GM23338 (cell line): ENCODE measurements around the gene MPHOSPH9. TPM values are rescaled to one million over a fixed set of nuclear protein-coding genes. Genes with fewer than 3 reads are reported as not detected.

Source experiments
- ATAC-seq: fragments of 200-7000 bp; cut with Tn5 transposase; 3 replicates; pipeline ENCODE4 v1.9.1; 2020
- DNase-seq: peaks from one replicate; pipeline ENCODE4 v3.0.0-alpha.2; 2015; ENCODE audit warnings: low spot score
- H2AFZ ChIP-seq: fragments of 200-600 bp; sonication (generic); 2 replicates; pipeline ENCODE4 v1.8.0; 2016; ENCODE audit warnings: antibody characterized with exemption, mild to moderate bottlenecking, moderate library complexity
- H3F3A ChIP-seq: fragments of 200-600 bp; sonication (generic); replicated peaks from 2 replicates; pipeline ENCODE4 v1.8.0; 2017; ENCODE audit warnings: antibody characterized with exemption, mixed run types, low read depth
- H3K27ac ChIP-seq: fragments of 200-600 bp; sonication (generic); 2 replicates; pipeline ENCODE4 v1.6.1; 2016; ENCODE audit warnings: low read depth
- H3K27me3 ChIP-seq: fragments of 200-600 bp; sonication (generic); 2 replicates; pipeline ENCODE4 v1.8.0; 2016; ENCODE audit warnings: mild to moderate bottlenecking, mixed run types, moderate library complexity; ENCODE audit not compliant: insufficient read depth
- H3K36me3 ChIP-seq: fragments of 200-600 bp; sonication (generic); 2 replicates; pipeline ENCODE4 v1.8.0; 2016; ENCODE audit warnings: mild to moderate bottlenecking; ENCODE audit not compliant: insufficient read depth
- H3K4me1 ChIP-seq: fragments of 200-600 bp; sonication (generic); 2 replicates; pipeline ENCODE4 v1.8.0; 2016; ENCODE audit warnings: mild to moderate bottlenecking, moderate library complexity; ENCODE audit not compliant: insufficient read depth
- H3K4me2 ChIP-seq: fragments of 200-600 bp; sonication (generic); 2 replicates; pipeline ENCODE4 v1.7.1; 2017; ENCODE audit warnings: mixed run types
- H3K4me3 ChIP-seq: fragments of 200-600 bp; sonication (generic); 2 replicates; pipeline ENCODE4 v1.6.1; 2016; ENCODE audit warnings: mixed run types
- H3K79me2 ChIP-seq: fragments of 200-600 bp; sonication (generic); replicated peaks from 2 replicates; pipeline ENCODE4 v1.8.0; 2017; ENCODE audit warnings: mild to moderate bottlenecking; ENCODE audit not compliant: insufficient read depth
- H3K9me2 ChIP-seq: fragments of 200-600 bp; sonication (generic); 2 replicates; pipeline ENCODE4 v1.8.0; 2017; ENCODE audit not compliant: insufficient read depth
- H4K20me1 ChIP-seq: fragments of 200-600 bp; sonication (generic); replicated peaks from 2 replicates; pipeline ENCODE4 v1.8.0; 2017; ENCODE audit warnings: mild to moderate bottlenecking; ENCODE audit not compliant: insufficient read depth
- H3K27ac Mint-ChIP-seq: 2 replicates; pipeline ENCODE4 v1.8.0; 2020; ENCODE audit warnings: inconsistent platforms, mild to moderate bottlenecking, moderate library complexity, mixed read lengths
- H3K27me3 Mint-ChIP-seq: 3 replicates; pipeline ENCODE4 v1.8.0; 2022; ENCODE audit warnings: low read depth, mild to moderate bottlenecking, moderate library complexity, mixed read lengths, inconsistent platforms; ENCODE audit not compliant: insufficient read depth, poor library complexity
- H3K36me3 Mint-ChIP-seq: 3 replicates; pipeline ENCODE4 v1.8.0; 2021; ENCODE audit warnings: low read depth, mild to moderate bottlenecking, inconsistent platforms, moderate library complexity, mixed read lengths
- H3K4me1 Mint-ChIP-seq: 3 replicates; pipeline ENCODE4 v1.8.0; 2020; ENCODE audit warnings: mild to moderate bottlenecking, inconsistent platforms, mixed read lengths
- H3K4me3 Mint-ChIP-seq: 3 replicates; pipeline ENCODE4 v1.8.0; 2021; ENCODE audit warnings: moderate library complexity, mild to moderate bottlenecking, inconsistent platforms, mixed read lengths
- H3K9me3 Mint-ChIP-seq: 3 replicates; pipeline ENCODE4 v1.8.0; 2020; ENCODE audit warnings: moderate library complexity, mild to moderate bottlenecking, inconsistent platforms, mixed read lengths
- CREB1 ChIP-seq: fragments of 250-450 bp; sonication (Bioruptor Pico); IDR thresholded peaks from 2 replicates; pipeline ENCODE4 v1.5.0; 2020; ENCODE audit warnings: low read depth, mild to moderate bottlenecking, moderate library complexity
- EZH2 ChIP-seq: fragments of 200-600 bp; sonication (generic); IDR thresholded peaks from one replicate; pipeline ENCODE4 v1.8.0; 2017; ENCODE audit warnings: antibody characterized with exemption, mild to moderate bottlenecking, low read depth; ENCODE audit not compliant: unreplicated experiment
- EZH2phosphoT487 ChIP-seq: fragments of 200-600 bp; sonication (generic); IDR thresholded peaks from one replicate; pipeline ENCODE4 v1.8.1; 2018; ENCODE audit warnings: antibody characterized with exemption; ENCODE audit not compliant: unreplicated experiment
- JUNB ChIP-seq: IDR thresholded peaks from one replicate; pipeline ENCODE4 v1.6.1; 2016; ENCODE audit warnings: antibody characterized with exemption; ENCODE audit not compliant: unreplicated experiment
- NANOG ChIP-seq: IDR thresholded peaks from 2 replicates; pipeline ENCODE4 v1.6.1; 2016; ENCODE audit warnings: antibody characterized with exemption, borderline replicate concordance
- POLR2AphosphoS5 ChIP-seq: IDR thresholded peaks from 2 replicates; pipeline ENCODE4 v1.6.1; 2016; ENCODE audit warnings: antibody characterized with exemption, low read depth
- STAT1 ChIP-seq: IDR thresholded peaks from one replicate; pipeline ENCODE4 v1.6.1; 2016; ENCODE audit warnings: antibody characterized with exemption; ENCODE audit not compliant: unreplicated experiment
- ZNF114 ChIP-seq: fragments of 250-450 bp; sonication (Bioruptor Pico); IDR thresholded peaks from 2 replicates; pipeline ENCODE4 v1.5.0; 2020; ENCODE audit warnings: mild to moderate bottlenecking, moderate library complexity
- ZNF331 ChIP-seq: fragments of 250-450 bp; sonication (Bioruptor Pico); IDR thresholded peaks from 2 replicates; pipeline ENCODE4 v1.5.0; 2020; ENCODE audit warnings: low read depth, mild to moderate bottlenecking, moderate library complexity
- polyA plus RNA-seq: library from polyadenylated mRNA; unstranded; fragments of >200 nt; fragmentation: Nextera tagmentation; extraction: Ambion mirVana; gene quantifications from 2 replicates; pipeline ENCODE4 v1.2.1, GENCODE V29; 2016
- total RNA-seq: library from RNA; depleted of rRNA; stranded (reverse); fragments of >200 nt; shearing (Covaris generic); gene quantifications from 2 replicates; pipeline ENCODE4 v1.2.3, GENCODE V29; 2014
- TF ChIP-seq, protein P1 (sequence below): IDR thresholded peaks from one replicate; pipeline ENCODE4 v1.6.1; 2018; ENCODE audit warnings: antibody characterized with exemption; ENCODE audit not compliant: unreplicated experiment
- TF ChIP-seq, protein P2 (sequence below): fragments of 250-450 bp; sonication (Bioruptor Pico); IDR thresholded peaks from 2 replicates; pipeline ENCODE4 v1.5.0; 2020; ENCODE audit warnings: mild to moderate bottlenecking, moderate library complexity
- TF ChIP-seq, protein P3 (sequence below): IDR thresholded peaks from 2 replicates; pipeline ENCODE4 v1.6.1; 2016; ENCODE audit warnings: antibody characterized with exemption
- TF ChIP-seq, protein P4 (sequence below), 2 experiments: fragments of 200-600 bp in 1 of 2; sonication (generic) in 1 of 2; conservative IDR thresholded peaks; 2 replicates each; pipeline versions ENCODE4 v1.5.1 to v1.6.1; 2016 to 2017; ENCODE audit warnings: antibody characterized with exemption in 2 of 2, low read depth in 2 of 2, mild to moderate bottlenecking in 2 of 2, moderate library complexity in 1 of 2

The MPHOSPH9 gene
- total and polyA plus RNA-seq, 2 experiments from 2014 or later, result 30.5 to 77.9 TPM

DNA sequence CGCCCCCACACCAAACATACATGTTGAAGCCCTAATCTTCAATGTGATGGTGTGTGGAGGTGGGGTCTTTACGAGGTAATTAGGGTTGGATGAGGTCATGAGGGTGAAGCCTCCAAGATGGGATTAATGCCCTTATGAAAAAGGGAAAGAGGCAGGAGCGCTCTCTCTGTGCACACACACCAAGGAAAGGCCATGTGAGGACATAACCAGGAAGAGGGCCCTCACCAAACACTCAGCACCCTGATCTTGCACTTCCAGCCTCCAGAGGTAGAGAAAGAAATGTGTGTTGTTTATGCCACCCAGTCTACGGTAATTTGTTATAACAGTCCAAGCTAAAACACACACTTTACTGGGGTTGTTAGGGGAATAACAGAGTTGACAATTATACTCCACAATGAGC is 67.4 kb downstream of the MPHOSPH9 start:
- Histone ChIP-seq H3K27ac (no peak overlapping the region), H3K27me3 (no peaks in the 10 kb centered on the region), H3K4me3 (no peak overlapping the region), H3K79me2 (no peaks in the 10 kb centered on the region), H3K36me3 (peaks cover 5% of the 10 kb centered on the region; the same call in 1 of the 2 replicates), H2AFZ (no peak overlapping the region), H3K9me2 (no peaks in the 10 kb centered on the region), H3K4me2 (no peak overlapping the region), H4K20me1 (no peaks in the 10 kb centered on the region), H3F3A (no peaks in the 10 kb centered on the region; the same call in 1 of the 2 replicates), H3K4me1 (no peaks in the 10 kb centered on the region)
- H3K4me1 Mint-ChIP-seq, result peaks cover 9% of the 10 kb centered on the region
- no peaks in the 10 kb centered on the region for H3K27me3 Mint-ChIP-seq
- peak overlapping the region; percentile 8; the same call in 1 of the 2 replicates for H3K27ac Mint-ChIP-seq
- ATAC-seq (no peak), DNase-seq (no peak)
- H3K9me3 Mint-ChIP-seq, result no peaks in the 10 kb centered on the region
- peaks cover 38% of the 10 kb centered on the region for H3K36me3 Mint-ChIP-seq
- H3K4me3 Mint-ChIP-seq, result no peak overlapping the region
- TF ChIP-seq ZNF331 (CRISPR knock-in tag) (no peak), JUNB (no peak), EZH2phosphoT487 (no peak), CREB1 (CRISPR knock-in tag) (no peak), NANOG (no peak), ZNF114 (no peak), POLR2AphosphoS5 (no peak), STAT1 (no peak), EZH2 (no peak)
- TF ChIP-seq, protein P1, sequence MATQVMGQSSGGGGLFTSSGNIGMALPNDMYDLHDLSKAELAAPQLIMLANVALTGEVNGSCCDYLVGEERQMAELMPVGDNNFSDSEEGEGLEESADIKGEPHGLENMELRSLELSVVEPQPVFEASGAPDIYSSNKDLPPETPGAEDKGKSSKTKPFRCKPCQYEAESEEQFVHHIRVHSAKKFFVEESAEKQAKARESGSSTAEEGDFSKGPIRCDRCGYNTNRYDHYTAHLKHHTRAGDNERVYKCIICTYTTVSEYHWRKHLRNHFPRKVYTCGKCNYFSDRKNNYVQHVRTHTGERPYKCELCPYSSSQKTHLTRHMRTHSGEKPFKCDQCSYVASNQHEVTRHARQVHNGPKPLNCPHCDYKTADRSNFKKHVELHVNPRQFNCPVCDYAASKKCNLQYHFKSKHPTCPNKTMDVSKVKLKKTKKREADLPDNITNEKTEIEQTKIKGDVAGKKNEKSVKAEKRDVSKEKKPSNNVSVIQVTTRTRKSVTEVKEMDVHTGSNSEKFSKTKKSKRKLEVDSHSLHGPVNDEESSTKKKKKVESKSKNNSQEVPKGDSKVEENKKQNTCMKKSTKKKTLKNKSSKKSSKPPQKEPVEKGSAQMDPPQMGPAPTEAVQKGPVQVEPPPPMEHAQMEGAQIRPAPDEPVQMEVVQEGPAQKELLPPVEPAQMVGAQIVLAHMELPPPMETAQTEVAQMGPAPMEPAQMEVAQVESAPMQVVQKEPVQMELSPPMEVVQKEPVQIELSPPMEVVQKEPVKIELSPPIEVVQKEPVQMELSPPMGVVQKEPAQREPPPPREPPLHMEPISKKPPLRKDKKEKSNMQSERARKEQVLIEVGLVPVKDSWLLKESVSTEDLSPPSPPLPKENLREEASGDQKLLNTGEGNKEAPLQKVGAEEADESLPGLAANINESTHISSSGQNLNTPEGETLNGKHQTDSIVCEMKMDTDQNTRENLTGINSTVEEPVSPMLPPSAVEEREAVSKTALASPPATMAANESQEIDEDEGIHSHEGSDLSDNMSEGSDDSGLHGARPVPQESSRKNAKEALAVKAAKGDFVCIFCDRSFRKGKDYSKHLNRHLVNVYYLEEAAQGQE, result no peak
- TF ChIP-seq, protein P2, sequence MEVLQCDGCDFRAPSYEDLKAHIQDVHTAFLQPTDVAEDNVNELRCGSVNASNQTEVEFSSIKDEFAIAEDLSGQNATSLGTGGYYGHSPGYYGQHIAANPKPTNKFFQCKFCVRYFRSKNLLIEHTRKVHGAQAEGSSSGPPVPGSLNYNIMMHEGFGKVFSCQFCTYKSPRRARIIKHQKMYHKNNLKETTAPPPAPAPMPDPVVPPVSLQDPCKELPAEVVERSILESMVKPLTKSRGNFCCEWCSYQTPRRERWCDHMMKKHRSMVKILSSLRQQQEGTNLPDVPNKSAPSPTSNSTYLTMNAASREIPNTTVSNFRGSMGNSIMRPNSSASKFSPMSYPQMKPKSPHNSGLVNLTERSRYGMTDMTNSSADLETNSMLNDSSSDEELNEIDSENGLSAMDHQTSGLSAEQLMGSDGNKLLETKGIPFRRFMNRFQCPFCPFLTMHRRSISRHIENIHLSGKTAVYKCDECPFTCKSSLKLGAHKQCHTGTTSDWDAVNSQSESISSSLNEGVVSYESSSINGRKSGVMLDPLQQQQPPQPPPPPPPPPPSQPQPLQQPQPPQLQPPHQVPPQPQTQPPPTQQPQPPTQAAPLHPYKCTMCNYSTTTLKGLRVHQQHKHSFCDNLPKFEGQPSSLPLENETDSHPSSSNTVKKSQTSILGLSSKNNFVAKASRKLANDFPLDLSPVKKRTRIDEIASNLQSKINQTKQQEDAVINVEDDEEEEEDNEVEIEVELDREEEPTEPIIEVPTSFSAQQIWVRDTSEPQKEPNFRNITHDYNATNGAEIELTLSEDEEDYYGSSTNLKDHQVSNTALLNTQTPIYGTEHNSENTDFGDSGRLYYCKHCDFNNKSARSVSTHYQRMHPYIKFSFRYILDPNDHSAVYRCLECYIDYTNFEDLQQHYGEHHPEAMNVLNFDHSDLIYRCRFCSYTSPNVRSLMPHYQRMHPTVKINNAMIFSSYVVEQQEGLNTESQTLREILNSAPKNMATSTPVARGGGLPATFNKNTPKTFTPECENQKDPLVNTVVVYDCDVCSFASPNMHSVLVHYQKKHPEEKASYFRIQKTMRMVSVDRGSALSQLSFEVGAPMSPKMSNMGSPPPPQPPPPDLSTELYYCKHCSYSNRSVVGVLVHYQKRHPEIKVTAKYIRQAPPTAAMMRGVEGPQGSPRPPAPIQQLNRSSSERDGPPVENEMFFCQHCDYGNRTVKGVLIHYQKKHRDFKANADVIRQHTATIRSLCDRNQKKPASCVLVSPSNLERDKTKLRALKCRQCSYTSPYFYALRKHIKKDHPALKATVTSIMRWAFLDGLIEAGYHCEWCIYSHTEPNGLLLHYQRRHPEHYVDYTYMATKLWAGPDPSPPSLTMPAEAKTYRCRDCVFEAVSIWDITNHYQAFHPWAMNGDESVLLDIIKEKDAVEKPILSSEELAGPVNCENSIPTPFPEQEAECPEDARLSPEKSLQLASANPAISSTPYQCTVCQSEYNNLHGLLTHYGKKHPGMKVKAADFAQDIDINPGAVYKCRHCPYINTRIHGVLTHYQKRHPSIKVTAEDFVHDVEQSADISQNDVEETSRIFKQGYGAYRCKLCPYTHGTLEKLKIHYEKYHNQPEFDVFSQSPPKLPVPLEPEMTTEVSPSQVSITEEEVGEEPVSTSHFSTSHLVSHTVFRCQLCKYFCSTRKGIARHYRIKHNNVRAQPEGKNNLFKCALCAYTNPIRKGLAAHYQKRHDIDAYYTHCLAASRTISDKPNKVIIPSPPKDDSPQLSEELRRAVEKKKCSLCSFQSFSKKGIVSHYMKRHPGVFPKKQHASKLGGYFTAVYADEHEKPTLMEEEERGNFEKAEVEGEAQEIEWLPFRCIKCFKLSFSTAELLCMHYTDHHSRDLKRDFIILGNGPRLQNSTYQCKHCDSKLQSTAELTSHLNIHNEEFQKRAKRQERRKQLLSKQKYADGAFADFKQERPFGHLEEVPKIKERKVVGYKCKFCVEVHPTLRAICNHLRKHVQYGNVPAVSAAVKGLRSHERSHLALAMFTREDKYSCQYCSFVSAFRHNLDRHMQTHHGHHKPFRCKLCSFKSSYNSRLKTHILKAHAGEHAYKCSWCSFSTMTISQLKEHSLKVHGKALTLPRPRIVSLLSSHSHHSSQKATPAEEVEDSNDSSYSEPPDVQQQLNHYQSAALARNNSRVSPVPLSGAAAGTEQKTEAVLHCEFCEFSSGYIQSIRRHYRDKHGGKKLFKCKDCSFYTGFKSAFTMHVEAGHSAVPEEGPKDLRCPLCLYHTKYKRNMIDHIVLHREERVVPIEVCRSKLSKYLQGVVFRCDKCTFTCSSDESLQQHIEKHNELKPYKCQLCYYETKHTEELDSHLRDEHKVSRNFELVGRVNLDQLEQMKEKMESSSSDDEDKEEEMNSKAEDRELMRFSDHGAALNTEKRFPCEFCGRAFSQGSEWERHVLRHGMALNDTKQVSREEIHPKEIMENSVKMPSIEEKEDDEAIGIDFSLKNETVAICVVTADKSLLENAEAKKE, result no peak
- TF ChIP-seq, protein P3, sequence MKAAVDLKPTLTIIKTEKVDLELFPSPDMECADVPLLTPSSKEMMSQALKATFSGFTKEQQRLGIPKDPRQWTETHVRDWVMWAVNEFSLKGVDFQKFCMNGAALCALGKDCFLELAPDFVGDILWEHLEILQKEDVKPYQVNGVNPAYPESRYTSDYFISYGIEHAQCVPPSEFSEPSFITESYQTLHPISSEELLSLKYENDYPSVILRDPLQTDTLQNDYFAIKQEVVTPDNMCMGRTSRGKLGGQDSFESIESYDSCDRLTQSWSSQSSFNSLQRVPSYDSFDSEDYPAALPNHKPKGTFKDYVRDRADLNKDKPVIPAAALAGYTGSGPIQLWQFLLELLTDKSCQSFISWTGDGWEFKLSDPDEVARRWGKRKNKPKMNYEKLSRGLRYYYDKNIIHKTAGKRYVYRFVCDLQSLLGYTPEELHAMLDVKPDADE, result no peak
- TF ChIP-seq, protein P4, sequence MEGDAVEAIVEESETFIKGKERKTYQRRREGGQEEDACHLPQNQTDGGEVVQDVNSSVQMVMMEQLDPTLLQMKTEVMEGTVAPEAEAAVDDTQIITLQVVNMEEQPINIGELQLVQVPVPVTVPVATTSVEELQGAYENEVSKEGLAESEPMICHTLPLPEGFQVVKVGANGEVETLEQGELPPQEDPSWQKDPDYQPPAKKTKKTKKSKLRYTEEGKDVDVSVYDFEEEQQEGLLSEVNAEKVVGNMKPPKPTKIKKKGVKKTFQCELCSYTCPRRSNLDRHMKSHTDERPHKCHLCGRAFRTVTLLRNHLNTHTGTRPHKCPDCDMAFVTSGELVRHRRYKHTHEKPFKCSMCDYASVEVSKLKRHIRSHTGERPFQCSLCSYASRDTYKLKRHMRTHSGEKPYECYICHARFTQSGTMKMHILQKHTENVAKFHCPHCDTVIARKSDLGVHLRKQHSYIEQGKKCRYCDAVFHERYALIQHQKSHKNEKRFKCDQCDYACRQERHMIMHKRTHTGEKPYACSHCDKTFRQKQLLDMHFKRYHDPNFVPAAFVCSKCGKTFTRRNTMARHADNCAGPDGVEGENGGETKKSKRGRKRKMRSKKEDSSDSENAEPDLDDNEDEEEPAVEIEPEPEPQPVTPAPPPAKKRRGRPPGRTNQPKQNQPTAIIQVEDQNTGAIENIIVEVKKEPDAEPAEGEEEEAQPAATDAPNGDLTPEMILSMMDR (conservative IDR thresholded peaks at IDR 0.05; ENCODE audit: low read depth in 2 of 2), result no peak
